SK-N-SH treated with all-trans-retinoic acid at 6 μM for 48 hours (cell line): Measurements from ENCODE around the gene CCR4.

Source experiments
- ATAC-seq: fragments of 200-7000 bp; cut with Tn5 transposase; 3 replicates; pipeline ENCODE4 v1.9.1; 2020; ENCODE audit warnings: mild to moderate bottlenecking, moderate library complexity
- BACH2 ChIP-seq: fragments of 250-450 bp; sonication (Bioruptor Pico); IDR thresholded peaks from 2 replicates; pipeline ENCODE4 v1.9.0; 2021; ENCODE audit warnings: mild to moderate bottlenecking, borderline replicate concordance
- CSDC2 ChIP-seq: fragments of 250-450 bp; sonication (Bioruptor Pico); IDR thresholded peaks from 2 replicates; pipeline ENCODE4 v1.5.0; 2020; ENCODE audit warnings: mild to moderate bottlenecking, moderate library complexity
- ESRRG ChIP-seq: fragments of 250-450 bp; sonication (Bioruptor Pico); IDR thresholded peaks from 2 replicates; pipeline ENCODE4 v1.6.1; 2021; ENCODE audit warnings: mild to moderate bottlenecking
- GLIS3 ChIP-seq: fragments of 250-450 bp; sonication (Bioruptor Pico); IDR thresholded peaks from 2 replicates; pipeline ENCODE4 v1.5.0; 2020; ENCODE audit warnings: mild to moderate bottlenecking, moderate library complexity
- ISL1 ChIP-seq: fragments of 250-450 bp; sonication (Bioruptor Pico); IDR thresholded peaks from 2 replicates; pipeline ENCODE4 v2.1.2; 2022; ENCODE audit warnings: mild to moderate bottlenecking, moderate library complexity
- OSR1 ChIP-seq: fragments of 250-450 bp; sonication (Bioruptor Pico); IDR thresholded peaks from 2 replicates; pipeline ENCODE4 v1.8.0; 2022; ENCODE audit warnings: moderate library complexity, mild to moderate bottlenecking, inconsistent platforms
- POU6F1 ChIP-seq: fragments of 250-450 bp; sonication (Bioruptor Pico); IDR thresholded peaks from 2 replicates; pipeline ENCODE4 v1.8.0; 2021; ENCODE audit warnings: low read depth, mild to moderate bottlenecking, moderate library complexity, borderline replicate concordance
- PPARA ChIP-seq: fragments of 250-450 bp; sonication (Bioruptor Pico); IDR thresholded peaks from 2 replicates; pipeline ENCODE4 v1.5.0; 2020; ENCODE audit warnings: mild to moderate bottlenecking, borderline replicate concordance
- TCF4 ChIP-seq: fragments of 250-450 bp; sonication (Bioruptor Pico); IDR thresholded peaks from 2 replicates; pipeline ENCODE4 v1.8.0; 2021; ENCODE audit warnings: mild to moderate bottlenecking, moderate library complexity, borderline replicate concordance
- TOX ChIP-seq: fragments of 250-450 bp; sonication (Bioruptor Pico); IDR thresholded peaks from 2 replicates; pipeline ENCODE4 v1.8.0; 2021; ENCODE audit warnings: mild to moderate bottlenecking, moderate library complexity, borderline replicate concordance
- ZC3H10 ChIP-seq: fragments of 250-450 bp; sonication (Bioruptor Pico); IDR thresholded peaks from 2 replicates; pipeline ENCODE4 v1.5.1; 2021; ENCODE audit warnings: mild to moderate bottlenecking, moderate library complexity
- ZFP3 ChIP-seq: fragments of 250-450 bp; sonication (Bioruptor Pico); IDR thresholded peaks from 2 replicates; pipeline ENCODE4 v1.5.0; 2020; ENCODE audit warnings: mild to moderate bottlenecking, moderate library complexity
- ZFP30 ChIP-seq: fragments of 450-650 bp; formaldehyde crosslinking; IDR thresholded peaks from 2 replicates; pipeline ENCODE4 v1.5.0; 2022; ENCODE audit warnings: mild to moderate bottlenecking, moderate library complexity
- ZNF70 ChIP-seq: fragments of 450-650 bp; formaldehyde crosslinking; IDR thresholded peaks from 2 replicates; pipeline ENCODE4 v1.5.0; 2020; ENCODE audit warnings: mild to moderate bottlenecking, moderate library complexity
- ZNF8 ChIP-seq: fragments of 450-650 bp; formaldehyde crosslinking; IDR thresholded peaks from 2 replicates; pipeline ENCODE4 v1.5.0; 2020; ENCODE audit warnings: mild to moderate bottlenecking, moderate library complexity
- TF ChIP-seq, protein P1 (sequence below): fragments of 250-450 bp; sonication (Bioruptor Pico); IDR thresholded peaks from 2 replicates; pipeline ENCODE4 v1.5.0; 2020; ENCODE audit warnings: mild to moderate bottlenecking, moderate library complexity
- TF ChIP-seq, protein P2 (sequence below): fragments of 250-450 bp; sonication (Bioruptor Pico); IDR thresholded peaks from 2 replicates; pipeline ENCODE4 v1.5.1; 2021; ENCODE audit warnings: mild to moderate bottlenecking, moderate library complexity
- TF ChIP-seq, protein P3 (sequence below): fragments of 250-450 bp; sonication (Bioruptor Pico); IDR thresholded peaks from 2 replicates; pipeline ENCODE4 v1.5.1; 2020; ENCODE audit warnings: low read depth, mild to moderate bottlenecking, moderate library complexity

The CCR4 gene

GRCh38 chr3:32951410-32951811, at the start of gene CCR4:
TSS of gene CCR4 (plus strand) at chr3:32951644. CDS start at chr3:32953423, 1,779 bp downstream.
- no peak for TF ChIP-seq BACH2 (CRISPR knock-in tag)
- TF ChIP-seq POU6F1 (CRISPR knock-in tag): no peak
- TF ChIP-seq GLIS3 (CRISPR knock-in tag): no peak
- no peak for TF ChIP-seq OSR1
- TF ChIP-seq, protein P1, sequence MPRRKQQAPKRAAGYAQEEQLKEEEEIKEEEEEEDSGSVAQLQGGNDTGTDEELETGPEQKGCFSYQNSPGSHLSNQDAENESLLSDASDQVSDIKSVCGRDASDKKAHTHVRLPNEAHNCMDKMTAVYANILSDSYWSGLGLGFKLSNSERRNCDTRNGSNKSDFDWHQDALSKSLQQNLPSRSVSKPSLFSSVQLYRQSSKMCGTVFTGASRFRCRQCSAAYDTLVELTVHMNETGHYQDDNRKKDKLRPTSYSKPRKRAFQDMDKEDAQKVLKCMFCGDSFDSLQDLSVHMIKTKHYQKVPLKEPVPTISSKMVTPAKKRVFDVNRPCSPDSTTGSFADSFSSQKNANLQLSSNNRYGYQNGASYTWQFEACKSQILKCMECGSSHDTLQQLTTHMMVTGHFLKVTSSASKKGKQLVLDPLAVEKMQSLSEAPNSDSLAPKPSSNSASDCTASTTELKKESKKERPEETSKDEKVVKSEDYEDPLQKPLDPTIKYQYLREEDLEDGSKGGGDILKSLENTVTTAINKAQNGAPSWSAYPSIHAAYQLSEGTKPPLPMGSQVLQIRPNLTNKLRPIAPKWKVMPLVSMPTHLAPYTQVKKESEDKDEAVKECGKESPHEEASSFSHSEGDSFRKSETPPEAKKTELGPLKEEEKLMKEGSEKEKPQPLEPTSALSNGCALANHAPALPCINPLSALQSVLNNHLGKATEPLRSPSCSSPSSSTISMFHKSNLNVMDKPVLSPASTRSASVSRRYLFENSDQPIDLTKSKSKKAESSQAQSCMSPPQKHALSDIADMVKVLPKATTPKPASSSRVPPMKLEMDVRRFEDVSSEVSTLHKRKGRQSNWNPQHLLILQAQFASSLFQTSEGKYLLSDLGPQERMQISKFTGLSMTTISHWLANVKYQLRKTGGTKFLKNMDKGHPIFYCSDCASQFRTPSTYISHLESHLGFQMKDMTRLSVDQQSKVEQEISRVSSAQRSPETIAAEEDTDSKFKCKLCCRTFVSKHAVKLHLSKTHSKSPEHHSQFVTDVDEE (CRISPR knock-in tag): no peak
- no peak for TF ChIP-seq TOX (CRISPR knock-in tag)
- no peak for TF ChIP-seq PPARA (CRISPR knock-in tag)
- TF ChIP-seq, protein P2, sequence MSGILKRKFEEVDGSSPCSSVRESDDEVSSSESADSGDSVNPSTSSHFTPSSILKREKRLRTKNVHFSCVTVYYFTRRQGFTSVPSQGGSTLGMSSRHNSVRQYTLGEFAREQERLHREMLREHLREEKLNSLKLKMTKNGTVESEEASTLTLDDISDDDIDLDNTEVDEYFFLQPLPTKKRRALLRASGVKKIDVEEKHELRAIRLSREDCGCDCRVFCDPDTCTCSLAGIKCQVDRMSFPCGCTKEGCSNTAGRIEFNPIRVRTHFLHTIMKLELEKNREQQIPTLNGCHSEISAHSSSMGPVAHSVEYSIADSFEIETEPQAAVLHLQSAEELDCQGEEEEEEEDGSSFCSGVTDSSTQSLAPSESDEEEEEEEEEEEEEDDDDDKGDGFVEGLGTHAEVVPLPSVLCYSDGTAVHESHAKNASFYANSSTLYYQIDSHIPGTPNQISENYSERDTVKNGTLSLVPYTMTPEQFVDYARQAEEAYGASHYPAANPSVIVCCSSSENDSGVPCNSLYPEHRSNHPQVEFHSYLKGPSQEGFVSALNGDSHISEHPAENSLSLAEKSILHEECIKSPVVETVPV: no peak
- no peak for TF ChIP-seq ESRRG (CRISPR knock-in tag)
- no peak for TF ChIP-seq ZFP30
- TF ChIP-seq ISL1: no peak
- no peak for TF ChIP-seq ZNF70 (CRISPR knock-in tag)
- TF ChIP-seq TCF4 (CRISPR knock-in tag): no peak
- no peak for TF ChIP-seq ZNF8 (CRISPR knock-in tag)
- no peak for ATAC-seq

DNA sequence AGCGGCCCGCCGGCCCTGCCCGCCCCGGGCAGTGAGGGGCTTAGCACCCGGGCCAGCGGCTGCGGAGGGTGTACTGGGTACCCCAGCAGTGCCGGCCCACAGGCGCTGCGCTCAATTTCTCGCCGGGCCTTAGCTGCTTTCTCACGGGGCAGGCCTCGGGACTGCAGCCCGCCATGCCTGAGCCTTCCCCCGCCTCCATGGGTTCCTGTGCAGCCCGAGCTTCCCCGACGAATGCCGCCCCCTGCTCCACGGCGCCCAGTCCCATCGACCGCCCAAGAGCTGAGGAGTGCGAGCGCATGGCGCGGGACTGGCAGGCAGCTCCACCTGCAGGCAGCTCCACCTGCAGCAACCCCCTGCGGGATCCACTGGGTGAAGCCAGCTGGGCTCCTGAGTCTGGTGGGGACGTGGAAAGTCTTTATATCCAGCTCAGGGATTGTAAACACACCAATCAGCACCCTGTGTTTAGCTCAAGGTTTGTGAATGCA, 48.5 kb upstream of the CCR4 start:
- ATAC-seq: peak; percentile 79

GRCh38 chr3:32903953-32904352, 47.5 kb upstream of the CCR4 start:
- no peak for ATAC-seq
- TF ChIP-seq PPARA (CRISPR knock-in tag): no peak
- no peak for TF ChIP-seq ZC3H10 (CRISPR knock-in tag)
- no peak for TF ChIP-seq ISL1
- TF ChIP-seq, protein P2: no peak
- TF ChIP-seq ESRRG (CRISPR knock-in tag): no peak
- no peak for TF ChIP-seq ZNF8 (CRISPR knock-in tag)
- TF ChIP-seq, protein P1 (CRISPR knock-in tag): no peak

GRCh38 chr3:32909999-32910398, 41.4 kb upstream of the CCR4 start:
- ATAC-seq: no peak
- TF ChIP-seq ZC3H10 (CRISPR knock-in tag) (no peak), ZNF70 (CRISPR knock-in tag) (no peak), BACH2 (CRISPR knock-in tag) (no peak), CSDC2 (no peak), ZFP3 (CRISPR knock-in tag) (no peak), ZNF8 (CRISPR knock-in tag) (no peak), OSR1 (no peak)
- TF ChIP-seq, protein P1 (CRISPR knock-in tag): no peak
- TF ChIP-seq, protein P2: no peak
- TF ChIP-seq, protein P3, sequence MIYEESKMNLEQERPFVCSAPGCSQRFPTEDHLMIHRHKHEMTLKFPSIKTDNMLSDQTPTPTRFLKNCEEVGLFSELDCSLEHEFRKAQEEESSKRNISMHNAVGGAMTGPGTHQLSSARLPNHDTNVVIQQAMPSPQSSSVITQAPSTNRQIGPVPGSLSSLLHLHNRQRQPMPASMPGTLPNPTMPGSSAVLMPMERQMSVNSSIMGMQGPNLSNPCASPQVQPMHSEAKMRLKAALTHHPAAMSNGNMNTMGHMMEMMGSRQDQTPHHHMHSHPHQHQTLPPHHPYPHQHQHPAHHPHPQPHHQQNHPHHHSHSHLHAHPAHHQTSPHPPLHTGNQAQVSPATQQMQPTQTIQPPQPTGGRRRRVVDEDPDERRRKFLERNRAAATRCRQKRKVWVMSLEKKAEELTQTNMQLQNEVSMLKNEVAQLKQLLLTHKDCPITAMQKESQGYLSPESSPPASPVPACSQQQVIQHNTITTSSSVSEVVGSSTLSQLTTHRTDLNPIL (CRISPR knock-in tag): no peak
